KMS-11 (cell line): ENCODE measurements around the gene CBY1.

ENCODE experiments used
- H2AFZ ChIP-seq: fragments of 200-600 bp; sonication (generic); 2 replicates; pipeline ENCODE4 v1.6.1; 2016; ENCODE audit warnings: antibody characterized with exemption, mixed run types, low read depth
- H3K27ac ChIP-seq: fragments of 200-600 bp; sonication (generic); 2 replicates; pipeline ENCODE4 v1.6.1; 2016; ENCODE audit warnings: mild to moderate bottlenecking, mixed run types
- H3K27me3 ChIP-seq: fragments of 200-600 bp; sonication (generic); 2 replicates; pipeline ENCODE4 v1.6.1; 2017; ENCODE audit warnings: mild to moderate bottlenecking, low read depth, mixed run types, moderate library complexity; ENCODE audit not compliant: insufficient read depth
- H3K36me3 ChIP-seq: fragments of 200-600 bp; sonication (generic); 2 replicates; pipeline ENCODE4 v1.6.1; 2017; ENCODE audit warnings: mild to moderate bottlenecking, mixed run types; ENCODE audit not compliant: insufficient read depth
- H3K4me1 ChIP-seq: fragments of 200-600 bp; sonication (generic); 2 replicates; pipeline ENCODE4 v1.6.1; 2016; ENCODE audit warnings: mild to moderate bottlenecking, low read depth, mixed run types; ENCODE audit not compliant: poor library complexity, severe bottlenecking
- H3K4me2 ChIP-seq: fragments of 200-600 bp; sonication (generic); 2 replicates; pipeline ENCODE4 v1.7.0; 2016; ENCODE audit warnings: mild to moderate bottlenecking, mixed run types
- H3K4me3 ChIP-seq: fragments of 200-600 bp; sonication (generic); IDR thresholded peaks from 2 replicates; pipeline ENCODE4 v1.6.1; 2017; ENCODE audit warnings: low read depth, low read length, mixed read lengths; ENCODE audit not compliant: insufficient read depth
- H3K79me2 ChIP-seq: fragments of 200-600 bp; sonication (generic); 2 replicates; pipeline ENCODE4 v1.6.1; 2016; ENCODE audit warnings: low read depth, mixed run types; ENCODE audit not compliant: insufficient read depth
- H3K9ac ChIP-seq: fragments of 200-600 bp; sonication (generic); 2 replicates; pipeline ENCODE4 v1.6.1; 2016; ENCODE audit warnings: mild to moderate bottlenecking, mixed run types
- H4K20me1 ChIP-seq: fragments of 200-600 bp; sonication (generic); 2 replicates; pipeline ENCODE4 v1.6.1; 2016; ENCODE audit warnings: mild to moderate bottlenecking, mixed run types; ENCODE audit not compliant: insufficient read depth
- CTCF ChIP-seq: fragments of 200-600 bp; sonication (generic); conservative IDR thresholded peaks from 2 replicates; pipeline ENCODE4 v1.6.1; 2017; ENCODE audit warnings: low read depth, mild to moderate bottlenecking, antibody characterized with exemption, low read length, moderate library complexity, mixed read lengths

Gene CBY1

GRCh38 chr22:38618258-38618657 is 38.2 kb upstream of the CBY1 start:
- H3K27me3 ChIP-seq = no peaks in the 10 kb centered on the region
- no peak overlapping the region for H3K4me3 ChIP-seq
- H3K4me2 ChIP-seq = no peak overlapping the region
- no peaks in the 10 kb centered on the region for H3K36me3 ChIP-seq
- no peak overlapping the region for H3K9ac ChIP-seq
- H3K4me1 ChIP-seq = no peaks in the 10 kb centered on the region
- no peak overlapping the region for H2AFZ ChIP-seq
- no peaks in the 10 kb centered on the region for H4K20me1 ChIP-seq
- no peaks in the 10 kb centered on the region for H3K79me2 ChIP-seq
- H3K27ac ChIP-seq = no peak overlapping the region
- TF ChIP-seq CTCF = no peak

GRCh38 chr22:38618682-38619081 is 37.8 kb upstream of the CBY1 start:
- no peaks in the 10 kb centered on the region for H4K20me1 ChIP-seq
- no peaks in the 10 kb centered on the region for H3K79me2 ChIP-seq
- TF ChIP-seq CTCF = no peak
- H3K9ac ChIP-seq = no peak overlapping the region
- H3K27ac ChIP-seq = no peak overlapping the region
- no peak overlapping the region for H3K4me3 ChIP-seq
- H3K27me3 ChIP-seq = no peaks in the 10 kb centered on the region
- no peak overlapping the region for H2AFZ ChIP-seq
- no peak overlapping the region for H3K4me2 ChIP-seq
- H3K36me3 ChIP-seq = no peaks in the 10 kb centered on the region
- H3K4me1 ChIP-seq = no peaks in the 10 kb centered on the region

- Histone ChIP-seq H3K4me3 (no peak overlapping the region), H3K4me2 (no peak overlapping the region), H3K9ac (no peak overlapping the region), H3K27ac (no peak overlapping the region), H3K79me2 (no peaks in the 10 kb centered on the region), H3K4me1 (no peaks in the 10 kb centered on the region), H4K20me1 (no peaks in the 10 kb centered on the region), H3K36me3 (no peaks in the 10 kb centered on the region), H3K27me3 (no peaks in the 10 kb centered on the region), H2AFZ (no peak overlapping the region)
- no peak for TF ChIP-seq CTCF
These were observed 33.1 kb upstream of the CBY1 start for GRCh38 chr22:38623351-38623750.

DNA sequence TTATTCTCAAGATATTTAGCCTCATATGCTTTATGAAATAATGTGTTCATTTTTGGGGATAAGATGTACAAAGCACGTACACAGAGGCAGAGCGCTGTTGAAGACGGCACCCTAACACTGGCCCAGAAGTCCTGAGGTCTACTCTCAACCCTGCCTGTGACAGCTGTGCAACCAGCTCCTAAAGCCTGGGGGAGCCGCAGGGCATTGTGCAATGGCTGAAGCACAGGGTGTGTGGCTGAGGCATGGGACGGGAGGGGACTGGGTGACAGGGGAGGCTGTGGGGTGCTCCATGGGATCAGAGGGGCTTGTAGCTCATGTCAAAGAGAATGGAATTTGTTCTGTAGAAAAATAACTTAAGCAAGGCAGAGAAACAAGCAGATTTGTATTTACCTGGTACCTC is 28.0 kb upstream of the CBY1 start:
- H3K27ac ChIP-seq = no peak overlapping the region
- no peaks in the 10 kb centered on the region for H3K27me3 ChIP-seq
- no peaks in the 10 kb centered on the region for H3K36me3 ChIP-seq
- no peak overlapping the region for H3K9ac ChIP-seq
- no peak overlapping the region for H3K4me2 ChIP-seq
- no peaks in the 10 kb centered on the region for H4K20me1 ChIP-seq
- TF ChIP-seq CTCF = no peak
- no peaks in the 10 kb centered on the region for H3K79me2 ChIP-seq
- no peak overlapping the region for H3K4me3 ChIP-seq
- no peaks in the 10 kb centered on the region for H3K4me1 ChIP-seq
- no peak overlapping the region for H2AFZ ChIP-seq

DNA sequence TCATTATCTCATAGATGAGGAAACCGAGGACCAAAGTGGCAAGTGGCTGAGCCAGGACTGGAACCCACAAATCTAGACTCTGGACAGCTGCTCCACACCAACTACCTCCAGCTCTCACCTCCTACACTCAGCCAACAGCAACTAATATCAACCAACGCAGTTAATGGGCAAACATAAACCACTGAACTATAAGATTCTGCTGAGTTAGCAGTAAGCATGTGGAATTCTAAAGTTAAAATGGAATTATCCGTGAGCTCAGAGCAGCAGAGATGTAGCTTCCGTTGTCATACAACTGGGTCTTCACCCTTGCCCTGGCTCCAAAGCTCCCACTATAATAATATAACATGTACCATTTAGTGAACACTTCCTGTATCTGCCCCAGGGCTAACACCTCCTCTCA is 27.3 kb upstream of the CBY1 start:
- H2AFZ ChIP-seq = no peak overlapping the region
- no peaks in the 10 kb centered on the region for H3K27me3 ChIP-seq
- no peaks in the 10 kb centered on the region for H3K4me1 ChIP-seq
- H3K4me3 ChIP-seq = no peak overlapping the region
- H3K36me3 ChIP-seq = no peaks in the 10 kb centered on the region
- H4K20me1 ChIP-seq = no peaks in the 10 kb centered on the region
- no peak for TF ChIP-seq CTCF
- H3K9ac ChIP-seq = no peak overlapping the region
- no peak overlapping the region for H3K27ac ChIP-seq
- H3K79me2 ChIP-seq = no peaks in the 10 kb centered on the region
- H3K4me2 ChIP-seq = no peak overlapping the region
